Measurements from ENCODE around the gene SEMA3A.

SEMA3A gene

GRCh38 chr7:83957333-83957732, 237.3 kb downstream of the SEMA3A start:
- H3K4me3 ChIP-seq (ENCODE audit: low read length): no peak overlapping the region
- no peak for TF ChIP-seq CTCF (conservative IDR thresholded peaks at IDR 0.05; ENCODE audit: low read length)
- peak; percentile 10 for DNase-seq (ENCODE audit: low read depth)

DNA sequence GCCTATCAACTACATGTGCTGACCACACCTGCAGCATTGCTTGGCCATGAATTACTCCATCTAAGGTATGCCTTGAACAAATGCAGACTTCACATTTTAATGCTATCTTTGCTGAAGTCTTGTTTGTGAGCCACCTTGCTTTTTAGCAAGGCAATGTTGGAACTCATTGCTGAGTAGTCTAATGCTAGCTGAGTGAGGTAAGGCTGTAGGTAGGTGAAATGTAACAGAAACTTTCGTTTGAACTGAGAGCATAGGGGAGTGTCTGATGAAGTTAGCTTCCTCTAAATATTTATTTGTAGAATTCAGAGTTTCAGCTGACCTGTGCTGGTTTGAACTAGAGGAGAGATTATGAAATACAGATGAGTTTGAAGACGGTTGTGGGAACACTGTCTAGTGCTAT, 238.5 kb downstream of the SEMA3A start:
- no peak for TF ChIP-seq CTCF (conservative IDR thresholded peaks at IDR 0.05; ENCODE audit: low read length)
- H3K4me3 ChIP-seq (ENCODE audit: low read length): no peak overlapping the region

GRCh38 chr7:83952236-83952635, 242.4 kb downstream of the SEMA3A start:
- TF ChIP-seq CTCF (conservative IDR thresholded peaks at IDR 0.05; ENCODE audit: low read length): no peak
- H3K4me3 ChIP-seq (ENCODE audit: low read length): no peak overlapping the region
- no peak for DNase-seq (ENCODE audit: low read depth)

More for the DNA sequence above, 238.5 kb downstream of the SEMA3A start:
- DNase-seq (ENCODE audit: low read depth): no peak

DNA sequence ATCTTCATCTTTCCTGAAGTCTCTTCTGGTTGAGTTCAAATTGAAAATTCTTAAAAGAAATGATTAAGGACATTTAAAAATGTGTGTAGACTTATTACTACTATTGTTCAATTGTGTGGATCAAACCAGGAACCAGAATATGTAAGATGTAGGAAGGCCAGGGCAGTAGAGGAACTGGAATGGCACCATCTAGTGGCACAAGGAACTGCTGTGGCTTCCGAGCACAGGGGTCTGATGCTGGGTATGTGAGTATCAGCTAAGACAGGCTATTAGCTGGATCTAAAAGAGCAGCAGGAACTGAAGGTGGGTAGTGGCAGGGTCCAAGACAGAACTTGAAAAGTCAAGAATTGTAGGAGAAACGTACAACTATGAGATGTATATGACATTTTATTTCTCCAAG, 247.3 kb downstream of the SEMA3A start:
- no peak for DNase-seq (ENCODE audit: low read depth)
- peak; percentile 45 for TF ChIP-seq CTCF (conservative IDR thresholded peaks at IDR 0.05; ENCODE audit: low read length)
- no peak overlapping the region for H3K4me3 ChIP-seq (ENCODE audit: low read length)

- no peak for TF ChIP-seq CTCF (conservative IDR thresholded peaks at IDR 0.05; ENCODE audit: low read length)
- H3K4me3 ChIP-seq (ENCODE audit: low read length): no peak overlapping the region
- DNase-seq (ENCODE audit: low read depth): no peak
Measured at GRCh38 chr7:83946801-83947200, 247.8 kb downstream of the SEMA3A start.

GRCh38 chr7:83941300-83941699, 253.3 kb downstream of the SEMA3A start:
- TF ChIP-seq CTCF (conservative IDR thresholded peaks at IDR 0.05; ENCODE audit: low read length): no peak
- no peak for DNase-seq (ENCODE audit: low read depth)
- H3K4me3 ChIP-seq (ENCODE audit: low read length): no peak overlapping the region

- no peak overlapping the region for H3K4me3 ChIP-seq (ENCODE audit: low read length)
- TF ChIP-seq CTCF (conservative IDR thresholded peaks at IDR 0.05; ENCODE audit: low read length): no peak
- DNase-seq (ENCODE audit: low read depth): no peak
Measured at GRCh38 chr7:83937930-83938329, 256.7 kb downstream of the SEMA3A start.
